Left lung (tissue), 10 donors: ENCODE data around the gene DNMT3A. TPM values are rescaled to one million over a fixed set of nuclear protein-coding genes. Genes with fewer than 3 reads are reported as not detected.
"Not testable (repeated sequence)": the region's sequence is repeated elsewhere in the genome, so short reads cannot be mapped to it uniquely, and the experiment has no call there.

Source experiments
- ATAC-seq: fragments of 200-7000 bp; cut with Tn5 transposase; one replicate; pipeline ENCODE4 v1.9.1; 2020; ENCODE audit warnings: moderate library complexity
- DNase-seq, 4 donors: peaks; one replicate each; pipeline ENCODE4 v3.0.0-alpha.2; 2013 to 2020
- H3K27ac ChIP-seq, 2 donors: fragments of 200-600 bp; sonication (generic) in 1 of 2; one replicate each; pipeline versions ENCODE4 v1.5.0 to v1.8.0; 2020 to 2021
- H3K27me3 ChIP-seq, 2 donors: fragments of 200-600 bp; sonication (generic) in 1 of 2; one replicate each; pipeline versions ENCODE4 v1.5.0 to v1.8.0; 2020 to 2021
- H3K36me3 ChIP-seq, 2 donors: fragments of 200-600 bp; sonication (generic) in 1 of 2; one replicate each; pipeline versions ENCODE4 v1.5.0 to v1.8.0; 2020 to 2021
- H3K4me1 ChIP-seq, 2 donors: fragments of 200-600 bp; one replicate each; pipeline ENCODE4 v1.8.0; 2021
- H3K4me3 ChIP-seq, 2 donors: fragments of 200-600 bp; sonication (generic) in 1 of 2; one replicate each; pipeline versions ENCODE4 v1.5.0 to v1.8.0; 2020 to 2021; ENCODE audit warnings: mild to moderate bottlenecking in 1 of 2
- H3K9me3 ChIP-seq, 2 donors: fragments of 200-600 bp; sonication (generic) in 1 of 2; one replicate each; pipeline versions ENCODE4 v1.5.0 to v1.8.0; 2020 to 2021
- CTCF ChIP-seq, 2 donors: fragments of 200-600 bp; sonication (generic) in 1 of 2; IDR thresholded peaks; one replicate each; pipeline versions ENCODE4 v1.5.0 to v1.8.0; 2021; ENCODE audit warnings: antibody characterized with exemption in 2 of 2
- intact Hi-C, 2 donors: fragments of 100-400 bp; cut with DNase I; formaldehyde crosslinking; loops; one replicate each; pipeline versions ENCODE4 v1.11.2 to v1.14.2; 2022
- polyA plus RNA-seq, 6 donors: library from polyadenylated mRNA; unstranded; fragments of 120-200 nt; gene quantifications; one replicate each; pipeline ENCODE4 v1.2.1, GENCODE V29; 2013; ENCODE audit not compliant: insufficient read length in 6 of 6
- total RNA-seq, 2 donors: library from RNA; stranded (reverse); fragmentation: NEBNext Ultra II Directional; extraction: Animal tissue kit (Norgen Biotek cat#: 25700); gene quantifications; one replicate each; pipeline ENCODE4 v1.2.1, GENCODE V29; 2021
- donor health status: DM: no; HTN: yes; CAD: no.
- donor health status: DM: no; HTN: no; CAD: no.

The DNMT3A gene
- total and polyA plus RNA-seq, 8 donors: 37.5 to 123 (median 100) TPM

GRCh38 chr2:25274868-25275574 lies 66.7 kb downstream of the DNMT3A start:
- intact Hi-C loops: no loop called here
- no peak for TF ChIP-seq CTCF (IDR thresholded peaks at IDR 0.05)
- Histone ChIP-seq H3K4me3 (no peak overlapping the region), H3K36me3 (peaks cover 0 to 18% of the 10 kb centered on the region in 2 donors), H3K27ac (peak overlapping the region; percentile 65 to 77), H3K27me3 (no peaks in the 10 kb centered on the region), H3K9me3 (no peaks in the 10 kb centered on the region), H3K4me1 (peaks cover 30 to 70% of the 10 kb centered on the region in 2 donors)
- peak; percentile 9 for ATAC-seq
- DNase-seq: peak in 2 of 4 donors; percentile 61 to 68

DNA sequence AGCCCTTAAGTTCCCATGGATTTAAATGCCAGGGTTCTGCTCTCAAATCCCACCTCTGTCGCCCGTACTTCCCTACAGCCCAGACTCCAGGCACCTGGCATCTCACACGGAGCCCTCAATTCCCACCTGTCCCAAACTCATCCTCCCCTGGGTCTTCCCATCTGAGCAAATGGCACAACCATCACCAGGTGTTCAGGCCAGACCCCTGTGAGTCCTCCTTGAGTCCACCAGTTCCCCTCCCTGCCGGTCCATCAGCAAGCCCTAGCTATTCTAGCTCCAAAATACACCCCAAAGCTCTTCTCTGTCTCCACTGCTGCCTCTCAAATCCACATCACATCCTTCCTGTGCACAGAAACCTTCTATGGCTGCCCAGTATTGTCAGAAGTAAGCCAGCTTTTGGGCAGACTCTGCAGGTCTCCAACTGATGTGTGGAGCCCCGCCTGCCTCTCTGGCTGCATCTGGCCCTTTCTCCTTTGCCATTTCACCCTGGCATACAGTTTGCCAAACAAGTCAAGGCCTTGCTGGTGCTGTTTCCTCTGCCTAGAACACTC lies 67.7 kb downstream of the DNMT3A start:
- peak overlapping the region; percentile 77 to 84 for H3K27ac ChIP-seq

DNA sequence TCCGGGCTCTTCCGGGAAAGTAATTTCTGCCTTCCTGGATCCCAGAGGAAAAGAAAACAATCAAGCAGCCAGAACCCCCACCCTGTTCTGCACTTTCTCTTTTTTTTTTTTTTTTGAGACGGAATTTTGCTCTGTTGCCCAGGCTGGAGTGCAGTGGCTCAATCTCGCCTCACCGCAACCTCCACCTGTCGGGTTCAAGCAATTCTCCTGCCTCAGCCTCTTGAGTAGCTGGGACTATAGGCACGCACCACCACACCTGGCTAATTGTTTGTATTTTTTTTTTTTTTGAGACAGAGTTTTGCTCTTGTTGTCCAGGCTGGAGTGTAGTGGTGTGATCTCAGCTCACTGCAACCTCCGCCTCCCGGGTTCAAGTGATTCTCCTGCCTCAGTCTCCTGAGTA lies 69.0 kb downstream of the DNMT3A start:
- peaks cover 0 to 40% of the 10 kb centered on the region in 2 donors for H3K36me3 ChIP-seq
- peak overlapping the region; percentile 77 to 84 for H3K27ac ChIP-seq
- H3K4me3 ChIP-seq, DNase-seq, ATAC-seq, H3K9me3 ChIP-seq, H3K27me3 ChIP-seq, intact Hi-C loops: not testable (repeated sequence)
- peaks cover 18 to 49% of the 10 kb centered on the region in 2 donors for H3K4me1 ChIP-seq

More for the DNA sequence above, 67.7 kb downstream of the DNMT3A start:
- no peak for TF ChIP-seq CTCF (IDR thresholded peaks at IDR 0.05)
- intact Hi-C loops: no loop called here
- H3K36me3 ChIP-seq: peaks cover 0 to 27% of the 10 kb centered on the region in 2 donors
- no peaks in the 10 kb centered on the region for H3K9me3 ChIP-seq
- ATAC-seq: no peak
- no peaks in the 10 kb centered on the region for H3K27me3 ChIP-seq
- no peak overlapping the region for H3K4me3 ChIP-seq
- peaks cover 25 to 61% of the 10 kb centered on the region in 2 donors for H3K4me1 ChIP-seq
- DNase-seq: no peak

- H3K4me1 ChIP-seq: peaks cover 8 to 23% of the 10 kb centered on the region in 2 donors
- DNase-seq: no peak
- no peak for TF ChIP-seq CTCF (IDR thresholded peaks at IDR 0.05)
- no peaks in the 10 kb centered on the region for H3K9me3 ChIP-seq
- H3K4me3 ChIP-seq: no peak overlapping the region
- H3K27ac ChIP-seq: no peak overlapping the region
- intact Hi-C loops: no loop called here
- ATAC-seq: no peak
- peaks cover 0 to 44% of the 10 kb centered on the region in 2 donors for H3K36me3 ChIP-seq
- no peaks in the 10 kb centered on the region for H3K27me3 ChIP-seq
Measured at GRCh38 chr2:25270061-25270460, 71.7 kb downstream of the DNMT3A start.

- no peaks in the 10 kb centered on the region for H3K9me3 ChIP-seq
- DNase-seq (no peak), ATAC-seq (no peak)
- peaks cover 0 to 44% of the 10 kb centered on the region in 2 donors for H3K36me3 ChIP-seq
- intact Hi-C loops: no loop called here
- H3K4me1 ChIP-seq: peaks cover 7 to 14% of the 10 kb centered on the region in 2 donors
- H3K27ac ChIP-seq: no peak overlapping the region
- H3K4me3 ChIP-seq: no peak overlapping the region
- no peak for TF ChIP-seq CTCF (IDR thresholded peaks at IDR 0.05)
- H3K27me3 ChIP-seq: no peaks in the 10 kb centered on the region
Measured at GRCh38 chr2:25269233-25269632, 72.5 kb downstream of the DNMT3A start.
